ENCODE data around the gene ESAM. TPM values are rescaled to one million over a fixed set of nuclear protein-coding genes. Genes with fewer than 3 reads are reported as not detected.

ESAM gene
- total and polyA plus RNA-seq, 10 of the 15 experiments (the other 5 are each of a cell fraction or from before 2014, with no cell fraction given) = 2.7 to 43.6 (median 19.5) TPM

DNA sequence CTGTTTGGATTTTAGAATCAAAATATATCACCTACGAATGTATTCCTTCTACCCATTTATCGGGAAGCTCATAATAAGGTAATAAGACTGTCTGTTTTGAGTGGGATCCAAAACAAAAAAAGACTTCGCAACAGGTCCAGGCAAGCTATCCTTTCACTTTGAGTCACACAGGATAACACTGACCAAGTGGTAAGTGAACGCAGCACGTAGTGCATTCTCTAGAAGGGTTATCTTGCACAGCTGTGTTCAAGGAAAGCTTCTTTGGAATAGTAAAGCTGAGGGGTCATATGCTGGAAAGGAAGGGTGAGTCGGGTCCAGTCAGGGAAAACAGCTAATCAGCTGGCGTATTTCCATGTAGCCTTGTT is 44.7 kb downstream of the ESAM start:
- H3K79me2 ChIP-seq (ENCODE audit: control insufficient read depth, insufficient read depth, low read length) = no peaks in the 10 kb centered on the region
- H2AFZ ChIP-seq (ENCODE audit: control insufficient read depth, low read depth, low read length) = no peak overlapping the region
- intact Hi-C loops (cut with micrococcal nuclease; ENCODE audit: unreplicated experiment) = loop anchor here (2.0 kb wide), 1 partner anchor 43 kb away; no protein-coding TSS in a partner anchor
- ATAC-seq (peak; percentile 82), DNase-seq (ENCODE audit: low read depth, low spot score) (no peak), FAIRE-seq (no peak)
- TF ChIP-seq NR2F1 (conservative IDR thresholded peaks at IDR 0.05) (no peak), RUNX3 (IDR thresholded peaks at IDR 0.05; ENCODE audit: low read length) (peak; percentile 47; the same call in 1 of the 2 replicates), JUNB (IDR thresholded peaks at IDR 0.05) (peak; percentile 64; the same call in 1 of the 2 replicates), EP300 (IDR thresholded peaks at IDR 0.05; ENCODE audit: borderline replicate concordance in 1 of 2, control insufficient read depth in 1 of 2, low read depth in 2 of 2, low read length in 2 of 2) (peak in 1 of 2 experiments; percentile 68; a peak in 1 of 4 replicates), BRCA1 (IDR thresholded peaks at IDR 0.05; ENCODE audit: low read depth, low read length) (no peak), IRF4 (IDR thresholded peaks at IDR 0.05; ENCODE audit: low read depth, low read length) (peak; percentile 69; the same call in 1 of the 2 replicates), POLR2A (IDR thresholded peaks at IDR 0.05; ENCODE audit: low read depth, low read length) (no peak), CHD1 (IDR thresholded peaks at IDR 0.05; ENCODE audit: low read depth, low read length) (peak; percentile 68; the same call in 1 of the 2 replicates), IKZF2 (IDR thresholded peaks at IDR 0.05) (peak; percentile 33 to 74; a peak in 3 of 4 replicates), EED (IDR thresholded peaks at IDR 0.05; ENCODE audit: low read depth) (no peak), DPF2 (IDR thresholded peaks at IDR 0.05) (peak; percentile 22; the same call in 1 of the 2 replicates), BCL11A (IDR thresholded peaks at IDR 0.05; ENCODE audit: low read depth, low read length) (peak; percentile 42; the same call in 1 of the 2 replicates), ATF7 (IDR thresholded peaks at IDR 0.05; ENCODE audit: low read depth) (peak; percentile 31; the same call in 1 of the 2 replicates), MTA2 (IDR thresholded peaks at IDR 0.05; ENCODE audit: low read depth) (peak; percentile 55), JUND (IDR thresholded peaks at IDR 0.05; ENCODE audit: low read depth, low read length) (peak; percentile 70; the same call in 1 of the 2 replicates), BHLHE40 (IDR thresholded peaks at IDR 0.05; ENCODE audit: borderline replicate concordance in 1 of 2, low read depth in 2 of 2, low read length in 1 of 2) (0 out of 4 replicates have a peak, but pooled peaks of 1 of the 2 experiments have one; percentile 6), IKZF1 (conservative IDR thresholded peaks at IDR 0.05) (peak; percentile 12; the same call in 1 of the 2 replicates), WRNIP1 (IDR thresholded peaks at IDR 0.05; ENCODE audit: borderline replicate concordance, low read depth, low read length) (no peak)
- TF ChIP-seq, protein P1, sequence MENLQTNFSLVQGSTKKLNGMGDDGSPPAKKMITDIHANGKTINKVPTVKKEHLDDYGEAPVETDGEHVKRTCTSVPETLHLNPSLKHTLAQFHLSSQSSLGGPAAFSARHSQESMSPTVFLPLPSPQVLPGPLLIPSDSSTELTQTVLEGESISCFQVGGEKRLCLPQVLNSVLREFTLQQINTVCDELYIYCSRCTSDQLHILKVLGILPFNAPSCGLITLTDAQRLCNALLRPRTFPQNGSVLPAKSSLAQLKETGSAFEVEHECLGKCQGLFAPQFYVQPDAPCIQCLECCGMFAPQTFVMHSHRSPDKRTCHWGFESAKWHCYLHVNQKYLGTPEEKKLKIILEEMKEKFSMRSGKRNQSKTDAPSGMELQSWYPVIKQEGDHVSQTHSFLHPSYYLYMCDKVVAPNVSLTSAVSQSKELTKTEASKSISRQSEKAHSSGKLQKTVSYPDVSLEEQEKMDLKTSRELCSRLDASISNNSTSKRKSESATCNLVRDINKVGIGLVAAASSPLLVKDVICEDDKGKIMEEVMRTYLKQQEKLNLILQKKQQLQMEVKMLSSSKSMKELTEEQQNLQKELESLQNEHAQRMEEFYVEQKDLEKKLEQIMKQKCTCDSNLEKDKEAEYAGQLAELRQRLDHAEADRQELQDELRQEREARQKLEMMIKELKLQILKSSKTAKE (IDR thresholded peaks at IDR 0.05; ENCODE audit: low read depth, poor library complexity, severe bottlenecking) = peak; percentile 49
- no peaks in the 10 kb centered on the region for H3K9me3 ChIP-seq (replicated peaks; ENCODE audit: control insufficient read depth, insufficient read depth, low read length)
- H3K9ac ChIP-seq (ENCODE audit: control insufficient read depth, insufficient read depth, low read length) = no peak overlapping the region
- no peak overlapping the region for H3K4me3 ChIP-seq
- SMC1A ChIA-PET (ENCODE audit: uncharacterized antibody, unreplicated experiment) = interaction anchor here (0.6 to 1.7 kb wide), 9 partner anchors 8 to 94 kb away, joined by 3 to 5 read pairs (median 3); partner anchors contain the start of gene TBRG1
- H3K4me1 ChIP-seq (ENCODE audit: control insufficient read depth, insufficient read depth, low read length) = no peaks in the 10 kb centered on the region; the same call in 1 of the 2 replicates
- no peak overlapping the region for H3K27ac ChIP-seq (ENCODE audit: control insufficient read depth, insufficient read depth)
- no peaks in the 10 kb centered on the region for H3K36me3 ChIP-seq (ENCODE audit: control insufficient read depth in 2 of 2, insufficient read depth in 2 of 2, low read length in 1 of 2)
- peak overlapping the region; percentile 74; the same call in 1 of the 2 replicates for H3K4me2 ChIP-seq (ENCODE audit: control insufficient read depth, insufficient read depth)
- whole genome bisulfite sequencing (ENCODE audit: insufficient coverage, insufficient replicate concordance, low lambda C conversion rate, missing lambda C conversion rate) = 36% methylated on average over 7 of the region's 7 CpGs
- H3K27me3 ChIP-seq (replicated peaks in 1 of 2; ENCODE audit: control insufficient read depth in 2 of 2, insufficient read depth in 2 of 2, low read length in 1 of 2) = peaks cover 0 to 13% of the 10 kb centered on the region in 2 experiments; a peak in 2 of 4 replicates
- CTCF ChIA-PET = interaction anchor here (0.7 to 2.7 kb wide), 6 partner anchors 8 to 48 kb away, joined by 3 to 9 read pairs (median 6); no protein-coding TSS in a partner anchor
- no TSS peak for BruUV-seq (replicated peaks)
- H4K20me1 ChIP-seq (ENCODE audit: control insufficient read depth, insufficient read depth) = no peaks in the 10 kb centered on the region
- POLR2A ChIA-PET = interaction anchor here (0.5 to 1.4 kb wide), 3 partner anchors 9 to 29 kb away, joined by 3 to 4 read pairs (median 3); no protein-coding TSS in a partner anchor
- RAD21 ChIA-PET (ENCODE audit: unreplicated experiment) = interaction anchor here (1.0 to 1.4 kb wide), 4 partner anchors 8 to 44 kb away, joined by 3 to 6 read pairs (median 4); partner anchors contain the start of genes NRGN, SIAE and SPA17
- in situ Hi-C loops (cut with MboI) = no loop called here

All from GM12878 (cell line).